SK-N-SH (cell line): ENCODE measurements around the gene CNTFR. TPM values are rescaled to one million over a fixed set of nuclear protein-coding genes. Genes with fewer than 3 reads are reported as not detected.

Experiments
- CTCF ChIA-PET: fragments of 300-600, 350-600 bp; formaldehyde crosslinking; extraction: SDS; loops from one replicate; lab custom pipeline; 2021; lab: Yijun Ruan, JAX
- POLR2A ChIA-PET: fragments of 350-600 bp; sonication (Branson Sonifier 250); formaldehyde crosslinking; extraction: SDS; loops from one replicate; lab custom pipeline; 2020; ENCODE audit warnings: antibody characterized with exemption, inconsistent platforms; lab: Yijun Ruan, JAX
- DNase-seq: peaks from one replicate; pipeline ENCODE4 v3.0.0; 2012
- H2AFZ ChIP-seq: fragments of 200-600 bp; sonication (generic); 2 replicates; pipeline ENCODE4 v1.8.1; 2016; ENCODE audit warnings: antibody characterized with exemption, mild to moderate bottlenecking, low read depth
- H3F3A ChIP-seq: fragments of 200-600 bp; sonication (generic); replicated peaks from 2 replicates; pipeline ENCODE3; 2016; ENCODE audit warnings: antibody characterized with exemption, mild to moderate bottlenecking; ENCODE audit not compliant: insufficient read depth
- H3K27ac ChIP-seq, 2 experiments: fragments of 200-500 bp in 1 of 2; fragments of 200-600 bp in 1 of 2; sonication (Bioruptor generic) in 1 of 2; sonication (generic), shearing (Covaris generic) in 1 of 2; 2 replicates each; pipeline versions ENCODE4 v1.5.1 to v1.6.1; 2014 to 2016; ENCODE audit warnings: low read depth in 2 of 2, inconsistent platforms in 1 of 2, low read length in 1 of 2, mild to moderate bottlenecking in 1 of 2, mixed read lengths in 1 of 2
- H3K27me3 ChIP-seq: fragments of 200-600 bp; sonication (generic), shearing (Covaris generic); 2 replicates; pipeline ENCODE4 v1.6.1; 2016; ENCODE audit warnings: mixed run types; ENCODE audit not compliant: insufficient read depth
- H3K36me3 ChIP-seq, 2 experiments: fragments of 200-500 bp in 1 of 2; fragments of 200-600 bp in 1 of 2; sonication (Bioruptor generic) in 1 of 2; sonication (generic) in 1 of 2; replicated peaks in 1 of 2; 2 replicates each; pipeline versions ENCODE3 to v1.5.1; 2014 to 2016; ENCODE audit warnings: low read length in 1 of 2, mild to moderate bottlenecking in 1 of 2; ENCODE audit not compliant: insufficient read depth in 2 of 2, control insufficient read depth in 1 of 2
- H3K4me1 ChIP-seq, 2 experiments: fragments of 200-500 bp in 1 of 2; fragments of 200-600 bp in 1 of 2; sonication (Bioruptor generic) in 1 of 2; sonication (generic), shearing (Covaris generic) in 1 of 2; 2 replicates each; pipeline versions ENCODE4 v1.5.1 to v1.6.1; 2014 to 2016; ENCODE audit warnings: low read depth in 1 of 2, low read length in 1 of 2, mixed run types in 1 of 2; ENCODE audit not compliant: insufficient read depth in 2 of 2, control insufficient read depth in 1 of 2
- H3K4me2 ChIP-seq: fragments of 200-600 bp; sonication (generic), shearing (Covaris generic); 2 replicates; pipeline ENCODE4 v1.6.1; 2017; ENCODE audit warnings: mixed run types
- H3K4me3 ChIP-seq, 2 experiments: fragments of 200-500 bp in 1 of 2; fragments of 200-600 bp in 1 of 2; sonication (Bioruptor generic) in 1 of 2; sonication (generic), shearing (Covaris generic) in 1 of 2; 2 replicates each; pipeline versions ENCODE4 v1.5.1 to v1.8.1; 2014 to 2016; ENCODE audit warnings: low read depth in 2 of 2, inconsistent platforms in 1 of 2, low read length in 1 of 2, mild to moderate bottlenecking in 1 of 2, mixed read lengths in 1 of 2, moderate library complexity in 1 of 2
- H3K79me2 ChIP-seq: fragments of 200-600 bp; sonication (generic); 2 replicates; pipeline ENCODE4 v1.8.1; 2017; ENCODE audit warnings: mild to moderate bottlenecking; ENCODE audit not compliant: insufficient read depth
- H3K9ac ChIP-seq: fragments of 200-600 bp; sonication (generic); 2 replicates; pipeline ENCODE4 v1.6.1; 2017; ENCODE audit warnings: mixed run types
- H3K9me2 ChIP-seq: fragments of 200-600 bp; sonication (generic); 2 replicates; pipeline ENCODE4 v1.6.1; 2017; ENCODE audit warnings: mixed run types
- H3K9me3 ChIP-seq: fragments of 200-600 bp; sonication (generic); 2 replicates; pipeline ENCODE4 v1.6.1; 2017; ENCODE audit warnings: mixed run types, mild to moderate bottlenecking, moderate library complexity
- H4K20me1 ChIP-seq: fragments of 200-600 bp; sonication (generic); 2 replicates; pipeline ENCODE4 v1.6.1; 2017; ENCODE audit warnings: mild to moderate bottlenecking, mixed run types; ENCODE audit not compliant: insufficient read depth
- CHD2 ChIP-seq: fragments of 150-350 bp; IDR thresholded peaks from 2 replicates; pipeline ENCODE4 v1.6.1; 2018; ENCODE audit warnings: low read length; ENCODE audit not compliant: partially characterized antibody
- ELF1 ChIP-seq: IDR thresholded peaks from 2 replicates; pipeline ENCODE4 v1.4.0; 2012
- EP300 ChIP-seq, 2 experiments: IDR thresholded peaks; 2 replicates each; pipeline versions ENCODE4 v1.4.0 to v1.6.1; 2012; ENCODE audit warnings: borderline replicate concordance in 1 of 2, low read depth in 1 of 2, low read length in 1 of 2
- EZH2phosphoT487 ChIP-seq: fragments of 200-600 bp; sonication (generic); IDR thresholded peaks from 2 replicates; pipeline ENCODE4 v1.6.1; 2017; ENCODE audit warnings: low read depth, mixed run types, mild to moderate bottlenecking, antibody characterized with exemption, moderate library complexity, borderline replicate concordance
- FOSL2 ChIP-seq: IDR thresholded peaks from 2 replicates; pipeline ENCODE4 v1.4.0; 2012; ENCODE audit warnings: low read depth, mild to moderate bottlenecking, moderate library complexity, borderline replicate concordance
- JUND ChIP-seq: IDR thresholded peaks from 2 replicates; pipeline ENCODE4 v1.4.0; 2012
- MXI1 ChIP-seq: IDR thresholded peaks from 2 replicates; pipeline ENCODE4 v1.6.1; 2012; ENCODE audit warnings: mild to moderate bottlenecking, low read depth, low read length, improper control_type of control experiment
- NRF1 ChIP-seq: IDR thresholded peaks from 2 replicates; pipeline ENCODE4 v1.6.1; 2012; ENCODE audit warnings: low read depth, mild to moderate bottlenecking, low read length
- POLR2AphosphoS5 ChIP-seq: IDR thresholded peaks from 2 replicates; pipeline ENCODE4 v1.6.1; 2012; ENCODE audit warnings: low read depth, low read length
- RAD21 ChIP-seq: IDR thresholded peaks from 2 replicates; pipeline ENCODE4 v1.6.1; 2012; ENCODE audit warnings: mild to moderate bottlenecking, low read length
- RXRA ChIP-seq: IDR thresholded peaks from 2 replicates; pipeline ENCODE4 v1.4.0; 2012; ENCODE audit warnings: low read depth, mild to moderate bottlenecking, borderline replicate concordance
- SIN3A ChIP-seq: IDR thresholded peaks from 2 replicates; pipeline ENCODE4 v1.6.1; 2012; ENCODE audit warnings: low read depth, mild to moderate bottlenecking, low read length, moderate library complexity, borderline replicate concordance
- TCF12 ChIP-seq: IDR thresholded peaks from 2 replicates; pipeline ENCODE4 v1.4.0; 2012
- TEAD4 ChIP-seq: IDR thresholded peaks from 2 replicates; pipeline ENCODE4 v1.4.0; 2012; ENCODE audit warnings: mild to moderate bottlenecking, borderline replicate concordance; ENCODE audit not compliant: insufficient read depth
- WGBS: methylation state at CpG from one replicate; pipeline ENCODE4 v1.1.6; 2017; ENCODE audit warnings: low lambda C conversion rate; 5-methylcytosine and 5-hydroxymethylcytosine counted together
- polyA plus RNA-seq, 3 experiments: library from polyadenylated mRNA; depleted of rRNA; stranded (reverse); fragments of >200 nt; gene quantifications; 2 replicates each; pipeline ENCODE4 v1.2.3, GENCODE V29; 2012
- TF ChIP-seq, protein P1 (sequence below): IDR thresholded peaks from 2 replicates; pipeline ENCODE4 v1.4.0; 2012; ENCODE audit warnings: low read depth, borderline replicate concordance
- TF ChIP-seq, protein P2 (sequence below): fragments of 150-350 bp; IDR thresholded peaks from 2 replicates; pipeline ENCODE4 v1.6.1; 2016; ENCODE audit warnings: mild to moderate bottlenecking, low read depth, low read length
- TF ChIP-seq, protein P3 (sequence below): IDR thresholded peaks from 2 replicates; pipeline ENCODE4 v1.4.0; 2012; ENCODE audit warnings: low read depth
- TF ChIP-seq, protein P4 (sequence below): fragments of 150-350 bp; IDR thresholded peaks from 2 replicates; pipeline ENCODE4 v1.6.1; 2017; ENCODE audit warnings: antibody characterized with exemption, low read length, low read depth, borderline replicate concordance
- TF ChIP-seq, protein P5 (sequence below): IDR thresholded peaks from 2 replicates; pipeline ENCODE4 v1.6.1; 2012; ENCODE audit warnings: mild to moderate bottlenecking, low read depth, low read length, moderate library complexity

The CNTFR gene
- polyA plus RNA-seq, 1 of the 3 experiments (the other 2 are of a cell fraction) = 1.8 TPM

DNA sequence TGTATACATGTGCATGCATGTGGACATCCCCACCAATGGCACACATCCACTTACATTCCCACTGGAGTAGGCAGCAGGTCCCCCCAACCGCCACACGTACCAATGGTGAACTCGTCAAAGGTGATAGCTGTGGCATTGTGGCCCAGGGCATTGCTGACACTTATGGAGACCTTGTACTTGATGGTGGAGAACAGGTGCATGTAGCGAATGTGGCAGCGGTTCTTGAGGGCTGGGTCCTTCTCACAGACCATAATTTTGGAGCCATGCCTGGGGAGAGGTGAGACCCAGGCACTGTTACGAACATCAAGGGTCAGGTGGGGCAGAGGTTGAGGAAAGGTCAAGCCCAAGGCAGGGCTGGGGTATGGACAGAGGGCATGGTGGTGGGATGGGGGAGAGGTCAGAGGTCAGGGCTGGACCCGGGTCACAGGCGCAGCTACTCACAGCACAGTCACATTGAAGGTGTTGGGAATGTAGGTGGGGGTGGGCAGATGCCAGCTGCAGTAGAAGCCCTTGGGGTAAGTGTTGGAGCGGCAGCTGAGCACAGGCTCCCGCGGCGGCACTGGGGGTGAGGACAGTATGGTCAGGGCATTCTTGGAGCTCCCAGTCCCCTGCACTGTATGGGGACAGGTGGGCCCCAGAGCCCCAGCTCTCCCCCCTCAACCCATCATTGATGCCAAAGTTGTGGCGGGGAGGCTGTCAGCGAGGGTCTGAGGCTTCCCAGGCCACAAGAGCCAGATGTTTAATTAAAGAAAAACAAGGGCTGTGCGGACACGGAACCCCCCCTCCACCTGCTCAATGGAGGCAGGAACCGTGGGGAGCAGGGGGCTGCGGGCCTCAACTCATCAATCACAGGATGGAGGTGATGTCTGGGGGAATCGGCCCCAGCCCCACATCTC, 31.9 kb downstream of the CNTFR start:
- peak overlapping the region in 1 of 2 experiments; percentile 74; a peak in 1 of 4 replicates for H3K27ac ChIP-seq
- peaks cover 0 to 94% of the 10 kb centered on the region in 2 experiments; a peak in 2 of 4 replicates for H3K4me1 ChIP-seq
- H3K9ac ChIP-seq = no peak overlapping the region
- POLR2A ChIA-PET = interaction anchor here (1.1 to 2.1 kb wide), 3 partner anchors 13 to 25 kb away, joined by 3 to 10 read pairs (median 6); no protein-coding TSS in a partner anchor
- no peaks in the 10 kb centered on the region for H3K9me3 ChIP-seq
- H3K36me3 ChIP-seq = no peaks in the 10 kb centered on the region
- H3K4me2 ChIP-seq = no peak overlapping the region
- H3K9me2 ChIP-seq = no peaks in the 10 kb centered on the region
- H3K79me2 ChIP-seq = no peaks in the 10 kb centered on the region
- 58% methylated on average over 17 of the region's 19 CpGs for WGBS
- H3K4me3 ChIP-seq = no peak overlapping the region
- no peak overlapping the region for H2AFZ ChIP-seq
- no peaks in the 10 kb centered on the region for H3K27me3 ChIP-seq
- CTCF ChIA-PET = interaction anchor here (0.8 to 18.0 kb wide), 9 partner anchors 10 to 154 kb away, joined by 3 to 507 read pairs (median 4); partner anchors contain the start of genes CNTFR and RPP25L
- TF ChIP-seq FOSL2 (no peak), JUND (no peak), ELF1 (no peak), POLR2AphosphoS5 (no peak), EZH2phosphoT487 (no peak), EP300 (IDR thresholded peaks at IDR 0.05; ENCODE audit: borderline replicate concordance in 1 of 2, low read depth in 1 of 2, low read length in 1 of 2) (0 out of 4 replicates have a peak, but pooled peaks of 1 of the 2 experiments have one; percentile 37)
- TF ChIP-seq, protein P1, sequence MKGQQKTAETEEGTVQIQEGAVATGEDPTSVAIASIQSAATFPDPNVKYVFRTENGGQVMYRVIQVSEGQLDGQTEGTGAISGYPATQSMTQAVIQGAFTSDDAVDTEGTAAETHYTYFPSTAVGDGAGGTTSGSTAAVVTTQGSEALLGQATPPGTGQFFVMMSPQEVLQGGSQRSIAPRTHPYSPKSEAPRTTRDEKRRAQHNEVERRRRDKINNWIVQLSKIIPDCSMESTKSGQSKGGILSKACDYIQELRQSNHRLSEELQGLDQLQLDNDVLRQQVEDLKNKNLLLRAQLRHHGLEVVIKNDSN = no peak
- DNase-seq = peak; percentile 61
- no peaks in the 10 kb centered on the region for H3F3A ChIP-seq
- H4K20me1 ChIP-seq = no peaks in the 10 kb centered on the region

DNA sequence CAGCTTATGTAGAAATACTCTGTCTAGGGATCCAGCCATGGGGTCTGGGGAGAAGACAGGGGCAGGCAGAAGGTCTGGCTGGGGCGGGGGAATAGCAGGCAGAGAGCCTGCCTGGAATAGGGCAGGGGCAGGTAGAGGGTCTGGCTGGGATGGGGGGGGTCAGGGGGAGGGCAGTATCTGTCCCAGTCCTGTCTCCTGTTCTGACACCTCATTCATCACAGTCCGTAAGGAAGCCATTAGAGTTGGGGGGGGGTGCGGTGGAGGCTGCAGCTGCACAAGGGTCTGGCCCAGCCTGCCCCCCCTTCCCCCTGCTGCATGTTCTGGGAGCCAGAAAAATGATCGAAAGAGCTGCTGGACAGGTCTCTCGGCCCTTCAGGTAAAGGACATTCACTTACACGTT, 32.6 kb downstream of the CNTFR start:
- WGBS = 33% methylated on average over 2 of the region's 6 CpGs
- DNase-seq = no peak
- ChIA-PET CTCF (interaction anchor here (0.9 to 18.0 kb wide), 7 partner anchors 9 to 153 kb away, joined by 3 to 507 read pairs (median 5); partner anchors contain the start of genes CNTFR and RPP25L), POLR2A (no interaction called here)
- no peaks in the 10 kb centered on the region; the same call in 1 of the 2 replicates for H3K27me3 ChIP-seq
- H3K27ac ChIP-seq = peak overlapping the region in 1 of 2 experiments; percentile 74; a peak in 1 of 4 replicates
- H3K36me3 ChIP-seq = no peaks in the 10 kb centered on the region
- no peaks in the 10 kb centered on the region for H3K9me3 ChIP-seq
- H2AFZ ChIP-seq = no peak overlapping the region
- no peaks in the 10 kb centered on the region for H4K20me1 ChIP-seq
- no peak overlapping the region for H3K4me2 ChIP-seq
- peaks cover 0 to 94% of the 10 kb centered on the region in 2 experiments; a peak in 2 of 4 replicates for H3K4me1 ChIP-seq
- H3K79me2 ChIP-seq = no peaks in the 10 kb centered on the region
- H3K9ac ChIP-seq = no peak overlapping the region
- H3K9me2 ChIP-seq = no peaks in the 10 kb centered on the region
- H3K4me3 ChIP-seq = no peak overlapping the region
- H3F3A ChIP-seq = no peaks in the 10 kb centered on the region
- TF ChIP-seq, protein P2, sequence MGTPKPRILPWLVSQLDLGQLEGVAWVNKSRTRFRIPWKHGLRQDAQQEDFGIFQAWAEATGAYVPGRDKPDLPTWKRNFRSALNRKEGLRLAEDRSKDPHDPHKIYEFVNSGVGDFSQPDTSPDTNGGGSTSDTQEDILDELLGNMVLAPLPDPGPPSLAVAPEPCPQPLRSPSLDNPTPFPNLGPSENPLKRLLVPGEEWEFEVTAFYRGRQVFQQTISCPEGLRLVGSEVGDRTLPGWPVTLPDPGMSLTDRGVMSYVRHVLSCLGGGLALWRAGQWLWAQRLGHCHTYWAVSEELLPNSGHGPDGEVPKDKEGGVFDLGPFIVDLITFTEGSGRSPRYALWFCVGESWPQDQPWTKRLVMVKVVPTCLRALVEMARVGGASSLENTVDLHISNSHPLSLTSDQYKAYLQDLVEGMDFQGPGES = no peak
- TF ChIP-seq RXRA = no peak
- TF ChIP-seq, protein P3, sequence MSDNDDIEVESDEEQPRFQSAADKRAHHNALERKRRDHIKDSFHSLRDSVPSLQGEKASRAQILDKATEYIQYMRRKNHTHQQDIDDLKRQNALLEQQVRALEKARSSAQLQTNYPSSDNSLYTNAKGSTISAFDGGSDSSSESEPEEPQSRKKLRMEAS = no peak
- no peak for TF ChIP-seq RAD21
- TF ChIP-seq CHD2 = no peak
- TF ChIP-seq, protein P4, sequence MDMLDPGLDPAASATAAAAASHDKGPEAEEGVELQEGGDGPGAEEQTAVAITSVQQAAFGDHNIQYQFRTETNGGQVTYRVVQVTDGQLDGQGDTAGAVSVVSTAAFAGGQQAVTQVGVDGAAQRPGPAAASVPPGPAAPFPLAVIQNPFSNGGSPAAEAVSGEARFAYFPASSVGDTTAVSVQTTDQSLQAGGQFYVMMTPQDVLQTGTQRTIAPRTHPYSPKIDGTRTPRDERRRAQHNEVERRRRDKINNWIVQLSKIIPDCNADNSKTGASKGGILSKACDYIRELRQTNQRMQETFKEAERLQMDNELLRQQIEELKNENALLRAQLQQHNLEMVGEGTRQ = no peak
- no peak for TF ChIP-seq NRF1
- TF ChIP-seq TEAD4 = no peak
- no peak for TF ChIP-seq TCF12
- TF ChIP-seq MXI1 = no peak
- TF ChIP-seq JUND = no peak
- TF ChIP-seq, protein P5, sequence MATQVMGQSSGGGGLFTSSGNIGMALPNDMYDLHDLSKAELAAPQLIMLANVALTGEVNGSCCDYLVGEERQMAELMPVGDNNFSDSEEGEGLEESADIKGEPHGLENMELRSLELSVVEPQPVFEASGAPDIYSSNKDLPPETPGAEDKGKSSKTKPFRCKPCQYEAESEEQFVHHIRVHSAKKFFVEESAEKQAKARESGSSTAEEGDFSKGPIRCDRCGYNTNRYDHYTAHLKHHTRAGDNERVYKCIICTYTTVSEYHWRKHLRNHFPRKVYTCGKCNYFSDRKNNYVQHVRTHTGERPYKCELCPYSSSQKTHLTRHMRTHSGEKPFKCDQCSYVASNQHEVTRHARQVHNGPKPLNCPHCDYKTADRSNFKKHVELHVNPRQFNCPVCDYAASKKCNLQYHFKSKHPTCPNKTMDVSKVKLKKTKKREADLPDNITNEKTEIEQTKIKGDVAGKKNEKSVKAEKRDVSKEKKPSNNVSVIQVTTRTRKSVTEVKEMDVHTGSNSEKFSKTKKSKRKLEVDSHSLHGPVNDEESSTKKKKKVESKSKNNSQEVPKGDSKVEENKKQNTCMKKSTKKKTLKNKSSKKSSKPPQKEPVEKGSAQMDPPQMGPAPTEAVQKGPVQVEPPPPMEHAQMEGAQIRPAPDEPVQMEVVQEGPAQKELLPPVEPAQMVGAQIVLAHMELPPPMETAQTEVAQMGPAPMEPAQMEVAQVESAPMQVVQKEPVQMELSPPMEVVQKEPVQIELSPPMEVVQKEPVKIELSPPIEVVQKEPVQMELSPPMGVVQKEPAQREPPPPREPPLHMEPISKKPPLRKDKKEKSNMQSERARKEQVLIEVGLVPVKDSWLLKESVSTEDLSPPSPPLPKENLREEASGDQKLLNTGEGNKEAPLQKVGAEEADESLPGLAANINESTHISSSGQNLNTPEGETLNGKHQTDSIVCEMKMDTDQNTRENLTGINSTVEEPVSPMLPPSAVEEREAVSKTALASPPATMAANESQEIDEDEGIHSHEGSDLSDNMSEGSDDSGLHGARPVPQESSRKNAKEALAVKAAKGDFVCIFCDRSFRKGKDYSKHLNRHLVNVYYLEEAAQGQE = no peak
- no peak for TF ChIP-seq EZH2phosphoT487
- TF ChIP-seq SIN3A = no peak
